KMS-11 (cell line): Measurements from ENCODE around the gene PLEKHG3.

ENCODE experiments used
- H2AFZ ChIP-seq: fragments of 200-600 bp; sonication (generic); 2 replicates; pipeline ENCODE4 v1.6.1; 2016; ENCODE audit warnings: antibody characterized with exemption, mixed run types, low read depth
- H3K27ac ChIP-seq: fragments of 200-600 bp; sonication (generic); 2 replicates; pipeline ENCODE4 v1.6.1; 2016; ENCODE audit warnings: mild to moderate bottlenecking, mixed run types
- H3K27me3 ChIP-seq: fragments of 200-600 bp; sonication (generic); 2 replicates; pipeline ENCODE4 v1.6.1; 2017; ENCODE audit warnings: mild to moderate bottlenecking, low read depth, mixed run types, moderate library complexity; ENCODE audit not compliant: insufficient read depth
- H3K36me3 ChIP-seq: fragments of 200-600 bp; sonication (generic); 2 replicates; pipeline ENCODE4 v1.6.1; 2017; ENCODE audit warnings: mild to moderate bottlenecking, mixed run types; ENCODE audit not compliant: insufficient read depth
- H3K4me1 ChIP-seq: fragments of 200-600 bp; sonication (generic); 2 replicates; pipeline ENCODE4 v1.6.1; 2016; ENCODE audit warnings: mild to moderate bottlenecking, low read depth, mixed run types; ENCODE audit not compliant: poor library complexity, severe bottlenecking
- H3K4me2 ChIP-seq: fragments of 200-600 bp; sonication (generic); 2 replicates; pipeline ENCODE4 v1.7.0; 2016; ENCODE audit warnings: mild to moderate bottlenecking, mixed run types
- H3K4me3 ChIP-seq: fragments of 200-600 bp; sonication (generic); IDR thresholded peaks from 2 replicates; pipeline ENCODE4 v1.6.1; 2017; ENCODE audit warnings: low read depth, low read length, mixed read lengths; ENCODE audit not compliant: insufficient read depth
- H3K79me2 ChIP-seq: fragments of 200-600 bp; sonication (generic); 2 replicates; pipeline ENCODE4 v1.6.1; 2016; ENCODE audit warnings: low read depth, mixed run types; ENCODE audit not compliant: insufficient read depth
- H3K9ac ChIP-seq: fragments of 200-600 bp; sonication (generic); 2 replicates; pipeline ENCODE4 v1.6.1; 2016; ENCODE audit warnings: mild to moderate bottlenecking, mixed run types
- H4K20me1 ChIP-seq: fragments of 200-600 bp; sonication (generic); 2 replicates; pipeline ENCODE4 v1.6.1; 2016; ENCODE audit warnings: mild to moderate bottlenecking, mixed run types; ENCODE audit not compliant: insufficient read depth
- CTCF ChIP-seq: fragments of 200-600 bp; sonication (generic); conservative IDR thresholded peaks from 2 replicates; pipeline ENCODE4 v1.6.1; 2017; ENCODE audit warnings: low read depth, mild to moderate bottlenecking, antibody characterized with exemption, low read length, moderate library complexity, mixed read lengths

The PLEKHG3 gene

GRCh38 chr14:64786296-64787149, 82.3 kb downstream of the PLEKHG3 start:
- H3K27ac ChIP-seq: no peak overlapping the region
- no peaks in the 10 kb centered on the region for H3K4me1 ChIP-seq
- H3K27me3 ChIP-seq: no peaks in the 10 kb centered on the region
- H3K36me3 ChIP-seq: no peaks in the 10 kb centered on the region
- H3K4me3 ChIP-seq: no peak overlapping the region
- TF ChIP-seq CTCF: no peak
- no peaks in the 10 kb centered on the region for H3K79me2 ChIP-seq
- no peak overlapping the region for H3K9ac ChIP-seq
- no peak overlapping the region for H2AFZ ChIP-seq
- no peaks in the 10 kb centered on the region for H4K20me1 ChIP-seq
- H3K4me2 ChIP-seq: no peak overlapping the region

- Histone ChIP-seq H3K27ac (no peak overlapping the region), H3K27me3 (no peaks in the 10 kb centered on the region), H2AFZ (no peak overlapping the region), H3K9ac (no peak overlapping the region), H3K79me2 (no peaks in the 10 kb centered on the region), H3K4me3 (no peak overlapping the region), H3K36me3 (no peaks in the 10 kb centered on the region), H4K20me1 (no peaks in the 10 kb centered on the region), H3K4me2 (no peak overlapping the region), H3K4me1 (no peaks in the 10 kb centered on the region)
- TF ChIP-seq CTCF: no peak
Observed at GRCh38 chr14:64787619-64788018, 83.4 kb downstream of the PLEKHG3 start.

GRCh38 chr14:64788706-64789105, 84.5 kb downstream of the PLEKHG3 start:
- Histone ChIP-seq H3K36me3 (no peaks in the 10 kb centered on the region), H3K4me2 (no peak overlapping the region), H2AFZ (no peak overlapping the region), H3K27ac (no peak overlapping the region), H3K9ac (no peak overlapping the region), H4K20me1 (no peaks in the 10 kb centered on the region), H3K4me3 (no peak overlapping the region), H3K27me3 (no peaks in the 10 kb centered on the region), H3K4me1 (no peaks in the 10 kb centered on the region), H3K79me2 (no peaks in the 10 kb centered on the region)
- TF ChIP-seq CTCF: no peak

- Histone ChIP-seq H3K4me3 (no peak overlapping the region), H3K27me3 (no peaks in the 10 kb centered on the region), H2AFZ (no peak overlapping the region), H3K36me3 (no peaks in the 10 kb centered on the region), H3K79me2 (no peaks in the 10 kb centered on the region), H3K4me2 (no peak overlapping the region), H3K9ac (no peak overlapping the region), H3K4me1 (no peaks in the 10 kb centered on the region), H4K20me1 (no peaks in the 10 kb centered on the region), H3K27ac (no peak overlapping the region)
- TF ChIP-seq CTCF: no peak
Observed at GRCh38 chr14:64789696-64790095, 85.5 kb downstream of the PLEKHG3 start.
